Body of pancreas (tissue), 4 donors: ENCODE results near the gene SLC25A52.

ENCODE experiments used
- POLR2A ChIP-seq, 3 donors: fragments of 450-650 bp; IDR thresholded peaks; one replicate each; pipeline ENCODE4 v1.6.1; 2016; ENCODE audit warnings: antibody characterized with exemption in 3 of 3, mild to moderate bottlenecking in 2 of 3
- TF ChIP-seq, protein P1 (sequence below), 7 experiments: fragments of 450-650 bp in 4 of 7; fragments of 200-600 bp in 3 of 7; sonication (generic) in 3 of 7; IDR thresholded peaks; one replicate each; pipeline ENCODE4 v1.5.1; 2016 to 2019; ENCODE audit warnings: antibody characterized with exemption in 7 of 7

DNA sequence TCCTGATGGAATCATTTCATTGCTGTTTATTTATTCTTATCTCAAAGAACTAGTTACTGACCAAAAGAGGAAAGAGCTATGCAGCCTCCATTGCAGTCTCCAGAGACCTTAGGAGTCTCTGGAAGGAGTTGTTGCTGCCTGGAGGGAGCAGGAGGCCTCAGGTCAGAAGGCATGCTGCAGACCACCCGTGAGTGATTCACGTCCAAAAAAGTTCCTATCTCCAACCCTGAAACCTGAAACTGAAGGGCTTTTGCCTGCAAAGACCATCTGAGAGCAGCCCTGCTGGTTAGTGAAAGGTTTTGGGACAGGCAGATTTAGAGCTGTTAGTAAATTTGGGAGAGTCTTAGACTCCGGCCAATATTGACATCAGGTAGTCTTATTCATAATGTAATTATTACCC lies 29.1 kb downstream of the SLC25A52 start:
- TF ChIP-seq POLR2A (IDR thresholded peaks at IDR 0.05), result no peak
- TF ChIP-seq, protein P1, sequence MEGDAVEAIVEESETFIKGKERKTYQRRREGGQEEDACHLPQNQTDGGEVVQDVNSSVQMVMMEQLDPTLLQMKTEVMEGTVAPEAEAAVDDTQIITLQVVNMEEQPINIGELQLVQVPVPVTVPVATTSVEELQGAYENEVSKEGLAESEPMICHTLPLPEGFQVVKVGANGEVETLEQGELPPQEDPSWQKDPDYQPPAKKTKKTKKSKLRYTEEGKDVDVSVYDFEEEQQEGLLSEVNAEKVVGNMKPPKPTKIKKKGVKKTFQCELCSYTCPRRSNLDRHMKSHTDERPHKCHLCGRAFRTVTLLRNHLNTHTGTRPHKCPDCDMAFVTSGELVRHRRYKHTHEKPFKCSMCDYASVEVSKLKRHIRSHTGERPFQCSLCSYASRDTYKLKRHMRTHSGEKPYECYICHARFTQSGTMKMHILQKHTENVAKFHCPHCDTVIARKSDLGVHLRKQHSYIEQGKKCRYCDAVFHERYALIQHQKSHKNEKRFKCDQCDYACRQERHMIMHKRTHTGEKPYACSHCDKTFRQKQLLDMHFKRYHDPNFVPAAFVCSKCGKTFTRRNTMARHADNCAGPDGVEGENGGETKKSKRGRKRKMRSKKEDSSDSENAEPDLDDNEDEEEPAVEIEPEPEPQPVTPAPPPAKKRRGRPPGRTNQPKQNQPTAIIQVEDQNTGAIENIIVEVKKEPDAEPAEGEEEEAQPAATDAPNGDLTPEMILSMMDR (IDR thresholded peaks at IDR 0.05), result no peak
